SH-SY5Y (cell line): Measurements from ENCODE around the gene PRODH.

Source experiments
- GATA2 ChIP-seq: IDR thresholded peaks from 2 replicates; pipeline ENCODE4 v1.6.1; 2011; ENCODE audit warnings: mild to moderate bottlenecking, low read depth, low read length
- GATA3 ChIP-seq: IDR thresholded peaks from 2 replicates; pipeline ENCODE4 v1.6.1; 2011; ENCODE audit warnings: low read depth, mild to moderate bottlenecking, low read length, moderate library complexity

The PRODH gene

GRCh38 chr22:18970948-18971315, 34.8 kb upstream of the PRODH start:
- TF ChIP-seq GATA2 (no peak), GATA3 (no peak)

GRCh38 chr22:18970176-18970947, 34.3 kb upstream of the PRODH start:
- TF ChIP-seq GATA3: no peak
- TF ChIP-seq GATA2: no peak

- no peak for TF ChIP-seq GATA3
Measured at GRCh38 chr22:18968011-18968749, 32.1 kb upstream of the PRODH start.

GRCh38 chr22:18966748-18967147, 30.7 kb upstream of the PRODH start:
- TF ChIP-seq GATA2 (no peak), GATA3 (no peak)

GRCh38 chr22:18965526-18966421, 29.7 kb upstream of the PRODH start:
- no peak for TF ChIP-seq GATA3
- TF ChIP-seq GATA2: no peak

GRCh38 chr22:18962308-18962635, 26.2 kb upstream of the PRODH start:
- TF ChIP-seq GATA2 (no peak), GATA3 (no peak)

GRCh38 chr22:18955696-18956095, 19.6 kb upstream of the PRODH start:
- TF ChIP-seq GATA2: no peak
- no peak for TF ChIP-seq GATA3

- TF ChIP-seq GATA3 (no peak), GATA2 (no peak)
Measured at GRCh38 chr22:18954990-18955571, 19.0 kb upstream of the PRODH start.

- peak; percentile 22; the same call in 1 of the 2 replicates for TF ChIP-seq GATA2
Measured at GRCh38 chr22:18954303-18954989, 18.4 kb upstream of the PRODH start.

GRCh38 chr22:18953128-18953527, 17.0 kb upstream of the PRODH start:
- TF ChIP-seq GATA2: peak; percentile 35; the same call in 1 of the 2 replicates

- TF ChIP-seq GATA2: no peak
- no peak for TF ChIP-seq GATA3
Measured at GRCh38 chr22:18952022-18952421, 15.9 kb upstream of the PRODH start.

- no peak for TF ChIP-seq GATA2
- TF ChIP-seq GATA3: no peak
Measured at GRCh38 chr22:18950141-18950540, 14.0 kb upstream of the PRODH start.

GRCh38 chr22:18947905-18948304, 11.8 kb upstream of the PRODH start:
- no peak for TF ChIP-seq GATA3
- no peak for TF ChIP-seq GATA2

- no peak for TF ChIP-seq GATA3
- no peak for TF ChIP-seq GATA2
Measured at GRCh38 chr22:18933914-18934313, 2.2 kb downstream of the PRODH start.
